Upper lobe of left lung (tissue), 6 donors: ENCODE measurements around the gene ANKRD66. TPM values are rescaled to one million over a fixed set of nuclear protein-coding genes. Genes with fewer than 3 reads are reported as not detected.

Source experiments
- ATAC-seq, 2 donors: fragments of 200-7000 bp; cut with Tn5 transposase; one replicate each; pipeline ENCODE4 v1.9.1; 2022; ENCODE audit warnings: mild to moderate bottlenecking in 2 of 2, moderate library complexity in 2 of 2; ENCODE audit not compliant: low FRiP score in 2 of 2
- DNase-seq, 2 donors: peaks; one replicate each; pipeline ENCODE4 v3.0.0-alpha.2; 2019 to 2020
- H3K27ac ChIP-seq, 4 donors: fragments of 200-600 bp; sonication (generic); one replicate each; pipeline ENCODE4 v1.5.1; 2016 to 2019
- H3K27me3 ChIP-seq, 4 donors: fragments of 200-600 bp; sonication (generic); one replicate each; pipeline ENCODE4 v1.5.1; 2017 to 2019
- H3K36me3 ChIP-seq, 4 donors: fragments of 200-600 bp; sonication (generic); one replicate each; pipeline ENCODE4 v1.5.1; 2016 to 2019
- H3K4me1 ChIP-seq, 4 donors: fragments of 200-600 bp; sonication (generic); one replicate each; pipeline ENCODE4 v1.5.1; 2018 to 2019
- H3K4me3 ChIP-seq, 4 donors: fragments of 200-600 bp; sonication (generic); one replicate each; pipeline ENCODE4 v1.5.1; 2017 to 2019; ENCODE audit warnings: mild to moderate bottlenecking in 2 of 4, moderate library complexity in 1 of 4
- H3K9me3 ChIP-seq, 4 donors: fragments of 200-600 bp; sonication (generic); one replicate each; pipeline ENCODE4 v1.5.1; 2018 to 2019
- EP300 ChIP-seq, 4 donors: sonication (generic); formaldehyde crosslinking; IDR thresholded peaks; one replicate each; pipeline ENCODE4 v1.5.1; 2017; ENCODE audit warnings: antibody characterized with exemption in 4 of 4, control low read depth in 2 of 4
- POLR2A ChIP-seq, 4 donors: fragments of 450-650 bp; IDR thresholded peaks; one replicate each; pipeline ENCODE4 v1.5.1; 2016 to 2017; ENCODE audit warnings: antibody characterized with exemption in 4 of 4, mild to moderate bottlenecking in 2 of 4
- POLR2AphosphoS5 ChIP-seq, 2 donors: sonication (generic); formaldehyde crosslinking; IDR thresholded peaks; one replicate each; pipeline ENCODE4 v1.5.1; 2017; ENCODE audit warnings: antibody characterized with exemption in 2 of 2
- WGBS, 2 donors: methylation state at CpG; one replicate each; pipeline ENCODE4 v1.1.5; 2017 to 2018; 5-methylcytosine and 5-hydroxymethylcytosine counted together
- total RNA-seq, 6 donors: library from RNA; depleted of rRNA in 4 of 6; stranded (reverse); fragments of >200 nt in 4 of 6; gene quantifications; one replicate each; pipeline versions ENCODE4 v1.1.0 to v1.2.1, GENCODE V29; 2016 to 2021
- TF ChIP-seq, protein P1 (sequence below), 6 experiments: fragments of 450-650 bp in 4 of 6; fragments of 200-600 bp in 2 of 6; sonication (generic) in 2 of 6; IDR thresholded peaks; one replicate each; pipeline ENCODE4 v1.5.1; 2016 to 2019; ENCODE audit warnings: antibody characterized with exemption in 6 of 6
- donor health status: DM: no; HTN: no; CAD: no; lungs with moderate emphysema.
- donor health status: DM: no; HTN: yes; CAD: no; lungs with severe emphysema.

The ANKRD66 gene
- total RNA-seq, 6 donors from 2014 or later, result 2.1 to 15.7 (median 2.7) TPM; not detected in 2

GRCh38 chr6:46733341-46733801 is 13.4 kb upstream of the ANKRD66 start:
- Histone ChIP-seq H3K4me1 (peaks cover 12 to 18% (median 14%) of the 10 kb centered on the region in 4 donors), H3K27me3 (peaks cover 0 to 18% (median 9%) of the 10 kb centered on the region in 4 donors), H3K4me3 (no peak overlapping the region), H3K36me3 (no peaks in the 10 kb centered on the region), H3K27ac (peak overlapping the region in 2 of 4 donors; percentile 13 to 50), H3K9me3 (no peaks in the 10 kb centered on the region)
- TF ChIP-seq POLR2A (IDR thresholded peaks at IDR 0.05), result peak in 1 of 4 donors; percentile 51
- TF ChIP-seq, protein P1, sequence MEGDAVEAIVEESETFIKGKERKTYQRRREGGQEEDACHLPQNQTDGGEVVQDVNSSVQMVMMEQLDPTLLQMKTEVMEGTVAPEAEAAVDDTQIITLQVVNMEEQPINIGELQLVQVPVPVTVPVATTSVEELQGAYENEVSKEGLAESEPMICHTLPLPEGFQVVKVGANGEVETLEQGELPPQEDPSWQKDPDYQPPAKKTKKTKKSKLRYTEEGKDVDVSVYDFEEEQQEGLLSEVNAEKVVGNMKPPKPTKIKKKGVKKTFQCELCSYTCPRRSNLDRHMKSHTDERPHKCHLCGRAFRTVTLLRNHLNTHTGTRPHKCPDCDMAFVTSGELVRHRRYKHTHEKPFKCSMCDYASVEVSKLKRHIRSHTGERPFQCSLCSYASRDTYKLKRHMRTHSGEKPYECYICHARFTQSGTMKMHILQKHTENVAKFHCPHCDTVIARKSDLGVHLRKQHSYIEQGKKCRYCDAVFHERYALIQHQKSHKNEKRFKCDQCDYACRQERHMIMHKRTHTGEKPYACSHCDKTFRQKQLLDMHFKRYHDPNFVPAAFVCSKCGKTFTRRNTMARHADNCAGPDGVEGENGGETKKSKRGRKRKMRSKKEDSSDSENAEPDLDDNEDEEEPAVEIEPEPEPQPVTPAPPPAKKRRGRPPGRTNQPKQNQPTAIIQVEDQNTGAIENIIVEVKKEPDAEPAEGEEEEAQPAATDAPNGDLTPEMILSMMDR (IDR thresholded peaks at IDR 0.05), result no peak
- 92 to 93% methylated on average over 2 of the region's 2 CpGs for WGBS, 2 donors
- DNase-seq (no peak), ATAC-seq (no peak)

DNA sequence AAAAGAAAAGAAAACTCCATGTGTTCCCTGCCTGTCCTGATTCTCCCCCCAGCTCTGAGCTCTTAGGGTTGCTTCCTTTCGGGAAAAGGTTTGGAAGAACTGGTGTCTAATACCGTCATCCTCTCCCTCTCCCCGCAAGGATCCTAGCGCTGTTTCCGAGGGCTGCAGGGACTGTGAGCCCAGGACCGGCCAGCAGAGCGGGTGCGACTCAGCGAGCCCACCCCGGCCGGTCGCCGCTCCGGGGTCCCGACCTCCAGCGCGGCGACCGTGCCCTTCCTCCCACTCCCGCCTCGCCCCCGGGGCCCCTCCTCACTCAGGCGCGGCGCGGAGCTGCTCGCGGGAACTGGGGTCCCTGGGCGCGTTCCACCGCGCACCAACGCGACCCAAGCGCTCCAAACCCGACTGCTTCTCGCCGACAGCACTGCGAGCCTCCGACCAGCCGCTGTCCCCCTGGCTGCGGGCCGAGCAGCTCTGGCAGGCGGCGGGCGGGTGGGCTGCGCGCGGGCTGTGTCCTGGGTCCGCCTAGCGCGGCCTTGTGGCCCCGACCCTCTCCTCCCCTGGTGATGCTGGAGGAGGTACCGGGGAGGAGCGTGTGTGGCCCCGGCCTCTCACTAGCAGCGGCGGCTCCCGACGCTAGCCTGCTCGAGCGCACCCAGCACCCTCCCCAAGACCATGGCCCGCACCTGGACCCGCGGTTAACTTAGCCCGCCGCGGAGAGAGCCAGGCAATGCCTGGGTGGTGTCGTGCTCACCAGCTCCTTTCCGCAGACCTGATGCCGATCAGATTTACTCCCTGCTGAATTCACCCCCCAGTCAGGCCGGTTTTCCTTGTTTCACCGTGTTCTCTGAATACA is 11.6 kb upstream of the ANKRD66 start, which contains the start of gene PLA2G7:
Gene PLA2G7, minus strand, starts transcription at position 509 of the 853 bp plus-strand sequence. CDS start 12,484 bp downstream, outside the sequence.
- Histone ChIP-seq H3K4me1 (peaks cover 12 to 18% (median 14%) of the 10 kb centered on the region in 4 donors), H3K4me3 (peak within 1 kb of the TSS; percentile 15 to 62 (median 50)), H3K36me3 (no peaks in the 10 kb centered on the region), H3K27ac (peak within 1 kb of the TSS in 2 of 4 donors; percentile 74 to 79), H3K9me3 (no peaks in the 10 kb centered on the region), H3K27me3 (peaks cover 0 to 18% (median 9%) of the 10 kb centered on the region in 4 donors)
- ATAC-seq, result peak; percentile 39 to 78
- TF ChIP-seq EP300 (IDR thresholded peaks at IDR 0.05) (no peak), POLR2A (IDR thresholded peaks at IDR 0.05) (peak in 1 of 4 donors; percentile 86), POLR2AphosphoS5 (IDR thresholded peaks at IDR 0.05) (peak in 1 of 2 donors; percentile 20)
- TF ChIP-seq, protein P1 (IDR thresholded peaks at IDR 0.05), result peak in 1 of 6 experiments; percentile 21
- peak; percentile 26 to 86 for DNase-seq
- WGBS, 2 donors, result 2% methylated on average over 10 to 29 of the region's 73 CpGs

DNA sequence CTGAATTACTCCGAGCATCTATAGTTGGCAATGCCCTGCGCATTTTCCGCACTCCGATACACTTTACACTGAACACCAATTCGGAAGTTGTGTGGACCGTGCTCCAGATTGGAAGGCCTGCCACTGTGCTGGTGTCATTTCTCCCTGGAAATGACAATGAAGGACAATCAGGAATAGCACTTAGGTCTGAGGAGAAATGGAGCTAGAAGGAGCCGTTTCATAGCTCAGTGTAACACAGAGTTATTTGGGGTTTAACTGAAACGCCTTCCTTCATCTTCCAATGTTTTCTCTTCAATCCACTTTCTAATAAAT is 11.1 kb upstream of the ANKRD66 start:
- H3K36me3 ChIP-seq, result no peaks in the 10 kb centered on the region
- no peak for DNase-seq
- H3K27me3 ChIP-seq, result peaks cover 0 to 18% (median 9%) of the 10 kb centered on the region in 4 donors
- WGBS, 2 donors, result 30 to 31% methylated on average over 8 of the region's 8 CpGs
- TF ChIP-seq POLR2A (IDR thresholded peaks at IDR 0.05) (no peak), EP300 (IDR thresholded peaks at IDR 0.05) (no peak), POLR2AphosphoS5 (IDR thresholded peaks at IDR 0.05) (no peak)
- TF ChIP-seq, protein P1 (IDR thresholded peaks at IDR 0.05), result no peak
- H3K4me3 ChIP-seq, result peak overlapping the region in 3 of 4 donors; percentile 50 to 62 (median 51)
- peaks cover 12 to 18% (median 14%) of the 10 kb centered on the region in 4 donors for H3K4me1 ChIP-seq
- H3K9me3 ChIP-seq, result no peaks in the 10 kb centered on the region
- ATAC-seq, result peak in 1 of 2 donors; percentile 17
- H3K27ac ChIP-seq, result peak overlapping the region in 2 of 4 donors; percentile 74 to 79

- Histone ChIP-seq H3K4me3 (no peak overlapping the region), H3K27me3 (peaks cover 0 to 18% (median 9%) of the 10 kb centered on the region in 4 donors), H3K9me3 (no peaks in the 10 kb centered on the region), H3K27ac (no peak overlapping the region), H3K4me1 (peaks cover 12 to 18% (median 14%) of the 10 kb centered on the region in 4 donors), H3K36me3 (no peaks in the 10 kb centered on the region)
- DNase-seq (no peak), ATAC-seq (no peak)
- TF ChIP-seq, protein P1 (IDR thresholded peaks at IDR 0.05), result no peak
- TF ChIP-seq POLR2AphosphoS5 (IDR thresholded peaks at IDR 0.05) (no peak), EP300 (IDR thresholded peaks at IDR 0.05) (no peak), POLR2A (IDR thresholded peaks at IDR 0.05) (no peak)
Observed at GRCh38 chr6:46736906-46737305, 9.8 kb upstream of the ANKRD66 start.
